ENCODE data around the gene MACROD2.

- no peak for TF ChIP-seq MAX (IDR thresholded peaks at IDR 0.05)
- TF ChIP-seq CTCF (IDR thresholded peaks at IDR 0.05; ENCODE audit: low read depth, low read length, missing input control) = no peak
- TF ChIP-seq YY1 (IDR thresholded peaks at IDR 0.05) = no peak
- no peak for TF ChIP-seq RAD21 (IDR thresholded peaks at IDR 0.05)
- TF ChIP-seq HNF4A (conservative IDR thresholded peaks at IDR 0.05) = no peak
These were observed 1065.7 kb downstream of the MACROD2 start for GRCh38 chr20:15061061-15061430.

Measured in liver (tissue), 3 donors.